NCI-H1436 (cell line): Measurements from ENCODE around the gene PKIG.

Experiments used
- DNase-seq: peaks from one replicate; lab custom pipeline; 2025; lab: John Stamatoyannopoulos, UW

The PKIG gene

GRCh38 chr20:44619294-44619693 lies 36.9 kb downstream of the PKIG start:
- no peak for DNase-seq

GRCh38 chr20:44620030-44620429 lies 37.7 kb downstream of the PKIG start:
- DNase-seq = no peak

- no peak for DNase-seq
Measured at GRCh38 chr20:44621325-44621724, 38.9 kb downstream of the PKIG start.

- DNase-seq = no peak
Measured at GRCh38 chr20:44621939-44622338, 39.6 kb downstream of the PKIG start.

GRCh38 chr20:44622501-44623270 lies 40.3 kb downstream of the PKIG start:
- no peak for DNase-seq

GRCh38 chr20:44624152-44624551 lies 41.8 kb downstream of the PKIG start:
- no peak for DNase-seq

GRCh38 chr20:44624743-44625271 lies 42.4 kb downstream of the PKIG start:
- no peak for DNase-seq

- DNase-seq = no peak
Measured at GRCh38 chr20:44625361-44625760, 43.0 kb downstream of the PKIG start.

GRCh38 chr20:44626278-44626677 lies 43.9 kb downstream of the PKIG start:
- DNase-seq = no peak

- DNase-seq = no peak
Measured at GRCh38 chr20:44627364-44628010, 45.1 kb downstream of the PKIG start.

- DNase-seq = no peak
Measured at GRCh38 chr20:44629017-44629385, 46.6 kb downstream of the PKIG start.

- DNase-seq = no peak
Measured at GRCh38 chr20:44629542-44629941, 47.2 kb downstream of the PKIG start.

GRCh38 chr20:44630297-44630696 lies 47.9 kb downstream of the PKIG start:
- DNase-seq = no peak

GRCh38 chr20:44632103-44632752 lies 49.8 kb downstream of the PKIG start:
- DNase-seq = no peak

GRCh38 chr20:44633187-44633810 lies 50.9 kb downstream of the PKIG start:
- DNase-seq = no peak

- no peak for DNase-seq
Measured at GRCh38 chr20:44633872-44634600, 51.7 kb downstream of the PKIG start.

- no peak for DNase-seq
Measured at GRCh38 chr20:44635877-44636276, 53.5 kb downstream of the PKIG start.

- no peak for DNase-seq
Measured at GRCh38 chr20:44637042-44637441, 54.7 kb downstream of the PKIG start.

GRCh38 chr20:44637522-44638372 lies 55.4 kb downstream of the PKIG start:
- DNase-seq = no peak

GRCh38 chr20:44640522-44640921 lies 58.1 kb downstream of the PKIG start:
- DNase-seq = no peak

- DNase-seq = no peak
Measured at GRCh38 chr20:44641325-44641724, 58.9 kb downstream of the PKIG start.
